HEK293 (cell line): ENCODE results near the gene PNPLA2.
A peak's percentile ranks its signal among the peaks of the same experiment; 100 is the strongest.

Source experiments
- CTCF ChIA-PET: fragments of 350-600 bp; formaldehyde crosslinking; extraction: SDS; loops from one replicate; lab custom pipeline; 2021; ENCODE audit warnings: antibody characterized with exemption; lab: Yijun Ruan, JAX
- POLR2A ChIA-PET: fragments of 300-600 bp; formaldehyde crosslinking; extraction: SDS; loops from one replicate; lab custom pipeline; 2020; ENCODE audit warnings: antibody characterized with exemption, inconsistent platforms; lab: Yijun Ruan, JAX
- H3K27ac ChIP-seq: fragments of 200-500 bp; sonication (Bioruptor generic); 2 replicates; pipeline ENCODE4 v1.5.1; 2014; ENCODE audit warnings: low read depth, low read length, control low read depth, inconsistent platforms; ENCODE audit errors: extremely low read depth
- H3K36me3 ChIP-seq, 2 experiments: fragments of 200-500 bp in 1 of 2; sonication (Bioruptor generic) in 1 of 2; 1 replicate in 1 of 2; 2 replicates in 1 of 2; pipeline ENCODE4 v1.5.1; 2014 to 2017; ENCODE audit warnings: inconsistent platforms in 2 of 2, low read length in 2 of 2; ENCODE audit not compliant: control insufficient read depth in 2 of 2, insufficient read depth in 1 of 2
- H3K4me1 ChIP-seq: fragments of 200-500 bp; sonication (Bioruptor generic); 2 replicates; pipeline ENCODE4 v1.5.1; 2014; ENCODE audit warnings: mild to moderate bottlenecking, low read length, inconsistent platforms; ENCODE audit not compliant: control insufficient read depth, insufficient read depth
- H3K4me3 ChIP-seq: 2 replicates; pipeline ENCODE4 v1.5.1; 2011; ENCODE audit warnings: low read depth, mild to moderate bottlenecking, control low read depth, low read length, moderate library complexity
- H3K9me3 ChIP-seq: fragments of 200-500 bp; sonication (Bioruptor generic); 2 replicates; pipeline ENCODE4 v1.5.1; 2014; ENCODE audit warnings: low read depth, low read length, inconsistent platforms; ENCODE audit not compliant: control insufficient read depth, insufficient read depth
- BCL11B ChIP-seq: fragments of 450-650 bp; formaldehyde crosslinking; IDR thresholded peaks from 2 replicates; pipeline ENCODE4 v1.5.1; 2016; ENCODE audit warnings: low read depth, missing biosample characterization, missing genetic modification characterization
- GLIS1 ChIP-seq: fragments of 450-650 bp; formaldehyde crosslinking; IDR thresholded peaks from 2 replicates; pipeline ENCODE4 v1.5.1; 2016; ENCODE audit warnings: missing biosample characterization, missing genetic modification characterization
- KLF8 ChIP-seq: fragments of 450-650 bp; formaldehyde crosslinking; IDR thresholded peaks from 2 replicates; pipeline ENCODE4 v1.5.1; 2016; ENCODE audit warnings: missing biosample characterization, missing genetic modification characterization
- SCRT2 ChIP-seq: fragments of 450-650 bp; formaldehyde crosslinking; IDR thresholded peaks from 2 replicates; pipeline ENCODE4 v1.5.1; 2016; ENCODE audit warnings: missing biosample characterization, missing genetic modification characterization
- SP2 ChIP-seq: fragments of 450-650 bp; formaldehyde crosslinking; IDR thresholded peaks from 2 replicates; pipeline ENCODE4 v1.5.1; 2016; ENCODE audit warnings: missing biosample characterization, missing genetic modification characterization
- ZBTB21 ChIP-seq: fragments of 450-650 bp; formaldehyde crosslinking; IDR thresholded peaks from 2 replicates; pipeline ENCODE4 v1.5.1; 2017; ENCODE audit warnings: missing biosample characterization, missing genetic modification characterization
- ZEB2 ChIP-seq: fragments of 450-650 bp; formaldehyde crosslinking; IDR thresholded peaks from 2 replicates; pipeline ENCODE4 v1.5.1; 2016; ENCODE audit warnings: missing biosample characterization, missing genetic modification characterization
- ZIC2 ChIP-seq: fragments of 450-650 bp; formaldehyde crosslinking; IDR thresholded peaks from 2 replicates; pipeline ENCODE4 v1.5.1; 2016; ENCODE audit warnings: missing biosample characterization, missing genetic modification characterization
- ZNF366 ChIP-seq: fragments of 450-650 bp; formaldehyde crosslinking; conservative IDR thresholded peaks from 2 replicates; pipeline ENCODE4 v1.5.1; 2016; ENCODE audit warnings: missing biosample characterization, missing genetic modification characterization
- TF ChIP-seq, protein P1 (sequence below): fragments of 450-650 bp; formaldehyde crosslinking; IDR thresholded peaks from 2 replicates; pipeline ENCODE4 v1.5.1; 2016; ENCODE audit warnings: missing biosample characterization, missing genetic modification characterization
- TF ChIP-seq, protein P2 (sequence below): fragments of 450-650 bp; formaldehyde crosslinking; IDR thresholded peaks from 2 replicates; pipeline ENCODE4 v1.5.1; 2016; ENCODE audit warnings: missing biosample characterization, missing genetic modification characterization

Gene PNPLA2

DNA sequence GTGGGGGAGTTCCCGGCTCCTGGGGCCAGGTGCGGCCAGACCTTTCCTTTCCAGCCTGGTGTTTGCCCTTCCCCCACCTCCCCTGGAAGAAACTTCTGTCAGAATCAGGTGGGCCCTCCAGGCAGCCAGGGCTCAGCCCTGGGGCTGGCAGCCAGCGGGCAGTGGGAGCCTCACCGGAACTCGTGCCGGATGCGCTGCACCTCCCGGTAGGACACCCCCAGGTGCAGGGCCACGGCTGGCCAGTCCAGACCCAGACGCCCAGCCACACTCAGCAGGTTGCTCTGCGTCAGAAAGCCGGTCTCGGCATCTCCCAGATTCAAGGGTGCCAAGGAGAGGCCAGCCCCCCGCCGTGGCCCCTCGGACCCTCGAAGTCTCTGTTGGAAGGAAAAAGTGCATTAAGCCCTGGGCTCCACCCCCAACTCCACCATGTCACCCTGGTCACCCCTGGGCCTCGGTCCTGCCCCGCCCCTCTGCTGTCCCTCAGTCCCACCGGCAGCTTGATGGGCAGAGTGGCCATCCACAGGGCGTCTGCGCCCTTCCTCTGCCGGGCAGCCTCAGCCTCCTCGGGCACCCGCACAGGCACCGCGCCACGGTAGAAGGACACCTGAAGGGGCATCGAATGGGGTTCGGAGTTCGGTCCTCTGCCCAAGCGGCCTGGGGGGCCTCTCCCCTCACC, 18.9 kb upstream of the PNPLA2 start:
- no peak overlapping the region for H3K27ac ChIP-seq
- CTCF ChIA-PET = interaction anchor here (1.2 kb wide), 1 partner anchor 11 kb away, joined by 6 read pairs; no protein-coding TSS in a partner anchor
- 0 out of 2 replicates have a peak, but pooled peaks have one; percentile 23 for TF ChIP-seq KLF8 (tag by site-specific recombination)
- TF ChIP-seq ZNF366 (tag by site-specific recombination) = no peak
- TF ChIP-seq, protein P1, sequence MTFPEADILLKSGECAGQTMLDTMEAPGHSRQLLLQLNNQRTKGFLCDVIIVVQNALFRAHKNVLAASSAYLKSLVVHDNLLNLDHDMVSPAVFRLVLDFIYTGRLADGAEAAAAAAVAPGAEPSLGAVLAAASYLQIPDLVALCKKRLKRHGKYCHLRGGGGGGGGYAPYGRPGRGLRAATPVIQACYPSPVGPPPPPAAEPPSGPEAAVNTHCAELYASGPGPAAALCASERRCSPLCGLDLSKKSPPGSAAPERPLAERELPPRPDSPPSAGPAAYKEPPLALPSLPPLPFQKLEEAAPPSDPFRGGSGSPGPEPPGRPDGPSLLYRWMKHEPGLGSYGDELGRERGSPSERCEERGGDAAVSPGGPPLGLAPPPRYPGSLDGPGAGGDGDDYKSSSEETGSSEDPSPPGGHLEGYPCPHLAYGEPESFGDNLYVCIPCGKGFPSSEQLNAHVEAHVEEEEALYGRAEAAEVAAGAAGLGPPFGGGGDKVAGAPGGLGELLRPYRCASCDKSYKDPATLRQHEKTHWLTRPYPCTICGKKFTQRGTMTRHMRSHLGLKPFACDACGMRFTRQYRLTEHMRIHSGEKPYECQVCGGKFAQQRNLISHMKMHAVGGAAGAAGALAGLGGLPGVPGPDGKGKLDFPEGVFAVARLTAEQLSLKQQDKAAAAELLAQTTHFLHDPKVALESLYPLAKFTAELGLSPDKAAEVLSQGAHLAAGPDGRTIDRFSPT = 0 out of 2 replicates have a peak, but pooled peaks have one; percentile 15
- TF ChIP-seq, all 188 proteins: peak for 2
- Histone ChIP-seq H3K9me3 (no peaks in the 10 kb centered on the region), H3K4me3 (no peak overlapping the region), H3K4me1 (peaks cover 6% of the 10 kb centered on the region), H3K36me3 (peaks cover 0 to 54% of the 10 kb centered on the region in 2 experiments; a peak in 1 of 3 replicates)
- POLR2A ChIA-PET = interaction anchor here (1.3 to 1.5 kb wide), 2 partner anchors 9 to 21 kb away, joined by 3 read pairs; partner anchors contain the start of gene RPLP2

DNA sequence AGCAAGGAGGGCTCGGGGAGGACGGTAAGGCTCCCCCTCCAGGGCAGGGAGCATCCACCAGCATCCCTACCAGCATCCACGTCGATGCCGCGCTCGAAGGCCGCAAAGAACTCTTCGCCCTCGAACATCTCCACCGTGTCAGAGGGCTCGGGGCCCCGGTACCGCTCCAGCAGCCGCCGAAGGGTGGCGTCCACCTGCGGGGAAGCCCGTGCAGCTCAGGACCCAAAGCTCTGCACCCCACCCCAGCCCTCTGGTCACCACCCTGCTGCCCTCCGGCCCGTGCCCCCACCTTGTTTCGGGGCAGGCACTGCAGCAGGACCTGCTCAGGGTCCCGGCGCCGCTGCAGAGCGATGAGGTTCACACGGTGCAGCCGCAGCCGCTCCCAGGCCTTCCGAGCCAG, 18.2 kb upstream of the PNPLA2 start:
- ChIA-PET POLR2A (interaction anchor here (0.5 to 1.5 kb wide), 3 partner anchors 17 to 23 kb away, joined by 3 to 8 read pairs (median 3); partner anchors contain the start of gene GATD1), CTCF (no interaction called here)
- Histone ChIP-seq H3K4me1 (peaks cover 6% of the 10 kb centered on the region), H3K36me3 (peaks cover 0 to 54% of the 10 kb centered on the region in 2 experiments; a peak in 1 of 3 replicates), H3K4me3 (no peak overlapping the region), H3K27ac (no peak overlapping the region), H3K9me3 (no peaks in the 10 kb centered on the region)
- no peak for TF ChIP-seq SP2 (tag by site-specific recombination)

DNA sequence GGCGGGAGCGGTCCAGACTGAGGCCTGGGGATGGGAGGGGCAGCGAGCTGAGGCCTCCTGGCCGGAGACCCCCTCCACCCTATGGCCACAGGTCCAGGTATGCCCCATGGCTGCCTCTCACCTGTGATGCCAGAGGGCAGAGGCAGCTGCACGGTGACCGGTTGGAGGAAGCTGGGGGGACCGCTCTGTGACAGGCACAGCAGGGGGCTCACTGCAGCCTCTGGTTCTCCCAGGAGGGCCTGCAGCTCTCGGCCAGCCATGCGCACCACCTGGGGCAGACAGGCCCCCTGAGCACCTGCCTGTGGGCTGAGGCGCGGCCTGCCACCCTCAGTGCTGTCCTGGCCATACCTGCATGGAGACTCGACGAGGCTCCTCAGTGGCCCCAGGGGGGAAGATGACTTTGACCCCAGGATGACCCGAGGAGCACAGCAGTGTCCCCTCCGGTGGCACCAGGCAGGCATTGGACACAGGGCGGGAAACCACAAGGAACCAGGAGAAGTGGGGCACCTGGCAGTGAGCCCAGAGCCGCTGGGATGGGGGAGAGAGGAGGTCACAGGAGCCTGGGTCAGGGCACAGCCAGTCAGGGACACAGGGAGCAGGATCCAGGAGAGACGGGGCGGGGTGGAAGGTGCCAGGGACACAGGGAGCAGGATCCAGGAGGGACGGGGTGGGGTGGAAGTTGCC, 17.5 kb upstream of the PNPLA2 start:
- Histone ChIP-seq H3K27ac (no peak overlapping the region), H3K36me3 (peaks cover 0 to 54% of the 10 kb centered on the region in 2 experiments; a peak in 1 of 3 replicates), H3K4me1 (peaks cover 2% of the 10 kb centered on the region; the same call in 1 of the 2 replicates), H3K4me3 (no peak overlapping the region), H3K9me3 (no peaks in the 10 kb centered on the region)
- CTCF ChIA-PET = no interaction called here
- POLR2A ChIA-PET = interaction anchor here (0.5 to 1.1 kb wide), 3 partner anchors 18 to 265 kb away, joined by 3 to 8 read pairs (median 3); partner anchors contain the start of gene GATD1
- TF ChIP-seq ZIC2 (peak; percentile 71; the same call in 1 of the 2 replicates), GLIS1 (peak; percentile 81), SCRT2 (peak; percentile 7), BCL11B (tag by site-specific recombination) (0 out of 2 replicates have a peak, but pooled peaks have one; percentile 30), ZEB2 (tag by site-specific recombination) (0 out of 2 replicates have a peak, but pooled peaks have one; percentile 37), ZBTB21 (tag by site-specific recombination) (no peak)
- TF ChIP-seq, protein P2, sequence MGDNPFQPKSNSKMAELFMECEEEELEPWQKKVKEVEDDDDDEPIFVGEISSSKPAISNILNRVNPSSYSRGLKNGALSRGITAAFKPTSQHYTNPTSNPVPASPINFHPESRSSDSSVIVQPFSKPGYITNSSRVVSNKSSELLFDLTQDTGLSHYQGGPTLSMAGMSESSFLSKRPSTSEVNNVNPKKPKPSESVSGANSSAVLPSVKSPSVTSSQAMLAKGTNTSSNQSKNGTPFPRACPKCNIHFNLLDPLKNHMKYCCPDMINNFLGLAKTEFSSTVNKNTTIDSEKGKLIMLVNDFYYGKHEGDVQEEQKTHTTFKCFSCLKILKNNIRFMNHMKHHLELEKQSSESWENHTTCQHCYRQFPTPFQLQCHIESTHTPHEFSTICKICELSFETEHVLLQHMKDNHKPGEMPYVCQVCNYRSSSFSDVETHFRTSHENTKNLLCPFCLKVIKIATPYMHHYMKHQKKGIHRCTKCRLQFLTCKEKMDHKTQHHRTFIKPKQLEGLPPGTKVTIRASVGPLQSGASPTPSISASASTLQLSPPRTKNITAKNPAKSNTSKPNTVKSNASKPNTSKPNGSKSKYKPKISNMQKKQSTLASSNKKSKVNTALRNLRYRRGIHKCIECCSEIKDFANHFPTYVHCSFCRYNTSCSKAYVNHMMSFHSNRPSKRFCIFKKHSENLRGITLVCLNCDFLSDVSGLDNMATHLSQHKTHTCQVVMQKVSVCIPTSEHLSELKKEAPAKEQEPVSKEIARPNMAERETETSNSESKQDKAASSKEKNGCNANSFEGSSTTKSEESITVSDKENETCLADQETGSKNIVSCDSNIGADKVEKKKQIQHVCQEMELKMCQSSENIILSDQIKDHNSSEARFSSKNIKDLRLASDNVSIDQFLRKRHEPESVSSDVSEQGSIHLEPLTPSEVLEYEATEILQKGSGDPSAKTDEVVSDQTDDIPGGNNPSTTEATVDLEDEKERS (tag by site-specific recombination) = no peak
